ENCODE results near the gene FOLR2. TPM values are rescaled to one million over a fixed set of nuclear protein-coding genes. Genes with fewer than 3 reads are reported as not detected.
"Not testable (repeated sequence)": the region's sequence is repeated elsewhere in the genome, so short reads cannot be mapped to it uniquely, and the experiment has no call there.

FOLR2 gene
- polyA plus RNA-seq, 1 of the 3 experiments (the other 2 are of a cell fraction) = not detected

DNA sequence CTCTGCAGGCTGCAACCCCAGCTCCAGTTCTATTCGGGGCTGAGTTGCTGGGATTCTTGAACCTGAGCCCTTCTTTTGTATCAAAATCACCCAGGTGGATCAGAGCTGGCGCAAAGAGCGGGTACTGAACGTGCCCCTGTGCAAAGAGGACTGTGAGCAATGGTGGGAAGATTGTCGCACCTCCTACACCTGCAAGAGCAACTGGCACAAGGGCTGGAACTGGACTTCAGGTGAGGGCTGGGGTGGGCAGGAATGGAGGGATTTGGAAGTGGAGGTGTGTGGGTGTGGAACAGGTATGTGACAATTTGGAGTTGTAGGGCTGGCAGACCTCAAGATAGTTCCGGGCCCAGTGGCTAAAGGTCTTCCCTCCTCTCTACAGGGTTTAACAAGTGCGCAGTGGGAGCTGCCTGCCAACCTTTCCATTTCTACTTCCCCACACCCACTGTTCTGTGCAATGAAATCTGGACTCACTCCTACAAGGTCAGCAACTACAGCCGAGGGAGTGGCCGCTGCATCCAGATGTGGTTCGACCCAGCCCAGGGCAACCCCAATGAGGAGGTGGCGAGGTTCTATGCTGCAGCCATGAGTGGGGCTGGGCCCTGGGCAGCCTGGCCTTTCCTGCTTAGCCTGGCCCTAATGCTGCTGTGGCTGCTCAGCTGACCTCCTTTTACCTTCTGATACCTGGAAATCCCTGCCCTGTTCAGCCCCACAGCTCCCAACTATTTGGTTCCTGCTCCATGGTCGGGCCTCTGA, 20.9 kb upstream of the FOLR2 start:
- no peak overlapping the region for H3K4me3 ChIP-seq (ENCODE audit: low read depth in 2 of 2, low read length in 1 of 2)
- no peaks in the 10 kb centered on the region for H3K9me2 ChIP-seq
- TF ChIP-seq NFIC (IDR thresholded peaks at IDR 0.05; ENCODE audit: borderline replicate concordance) (no peak), CHD2 (IDR thresholded peaks at IDR 0.05; ENCODE audit: low read length, partially characterized antibody) (no peak), FOXM1 (IDR thresholded peaks at IDR 0.05; ENCODE audit: low read depth) (no peak), CTCF (IDR thresholded peaks at IDR 0.05) (no peak), YY1 (IDR thresholded peaks at IDR 0.05; ENCODE audit: low read depth) (no peak), USF1 (IDR thresholded peaks at IDR 0.05; ENCODE audit: borderline replicate concordance, low read depth) (no peak), FOXJ3 (CRISPR knock-in tag; IDR thresholded peaks at IDR 0.05) (no peak), TEAD4 (IDR thresholded peaks at IDR 0.05; ENCODE audit: borderline replicate concordance, insufficient read depth) (no peak), RAD21 (IDR thresholded peaks at IDR 0.05; ENCODE audit: low read length) (no peak), MEF2A (IDR thresholded peaks at IDR 0.05; ENCODE audit: borderline replicate concordance, low read depth) (no peak), TAF1 (IDR thresholded peaks at IDR 0.05; ENCODE audit: borderline replicate concordance, low read depth, low read length) (no peak), ELF1 (IDR thresholded peaks at IDR 0.05) (no peak)
- TF ChIP-seq, protein P1, sequence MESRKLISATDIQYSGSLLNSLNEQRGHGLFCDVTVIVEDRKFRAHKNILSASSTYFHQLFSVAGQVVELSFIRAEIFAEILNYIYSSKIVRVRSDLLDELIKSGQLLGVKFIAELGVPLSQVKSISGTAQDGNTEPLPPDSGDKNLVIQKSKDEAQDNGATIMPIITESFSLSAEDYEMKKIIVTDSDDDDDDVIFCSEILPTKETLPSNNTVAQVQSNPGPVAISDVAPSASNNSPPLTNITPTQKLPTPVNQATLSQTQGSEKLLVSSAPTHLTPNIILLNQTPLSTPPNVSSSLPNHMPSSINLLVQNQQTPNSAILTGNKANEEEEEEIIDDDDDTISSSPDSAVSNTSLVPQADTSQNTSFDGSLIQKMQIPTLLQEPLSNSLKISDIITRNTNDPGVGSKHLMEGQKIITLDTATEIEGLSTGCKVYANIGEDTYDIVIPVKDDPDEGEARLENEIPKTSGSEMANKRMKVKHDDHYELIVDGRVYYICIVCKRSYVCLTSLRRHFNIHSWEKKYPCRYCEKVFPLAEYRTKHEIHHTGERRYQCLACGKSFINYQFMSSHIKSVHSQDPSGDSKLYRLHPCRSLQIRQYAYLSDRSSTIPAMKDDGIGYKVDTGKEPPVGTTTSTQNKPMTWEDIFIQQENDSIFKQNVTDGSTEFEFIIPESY (IDR thresholded peaks at IDR 0.05; ENCODE audit: borderline replicate concordance, low read depth) = no peak
- TF ChIP-seq, protein P2, sequence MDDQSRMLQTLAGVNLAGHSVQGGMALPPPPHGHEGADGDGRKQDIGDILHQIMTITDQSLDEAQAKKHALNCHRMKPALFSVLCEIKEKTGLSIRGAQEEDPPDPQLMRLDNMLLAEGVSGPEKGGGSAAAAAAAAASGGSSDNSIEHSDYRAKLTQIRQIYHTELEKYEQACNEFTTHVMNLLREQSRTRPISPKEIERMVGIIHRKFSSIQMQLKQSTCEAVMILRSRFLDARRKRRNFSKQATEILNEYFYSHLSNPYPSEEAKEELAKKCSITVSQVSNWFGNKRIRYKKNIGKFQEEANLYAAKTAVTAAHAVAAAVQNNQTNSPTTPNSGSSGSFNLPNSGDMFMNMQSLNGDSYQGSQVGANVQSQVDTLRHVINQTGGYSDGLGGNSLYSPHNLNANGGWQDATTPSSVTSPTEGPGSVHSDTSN (IDR thresholded peaks at IDR 0.05) = no peak
- H3F3A ChIP-seq (replicated peaks; ENCODE audit: insufficient read depth) = peaks cover 2% of the 10 kb centered on the region
- POLR2A ChIA-PET = no interaction called here
- CTCF ChIA-PET = interaction anchor here (1.0 to 5.5 kb wide), 3 partner anchors 12 to 235 kb away, joined by 3 to 36 read pairs (median 5); no protein-coding TSS in a partner anchor
- no peak overlapping the region for H3K4me2 ChIP-seq
- H3K9me3 ChIP-seq = no peaks in the 10 kb centered on the region
- H3K27me3 ChIP-seq (ENCODE audit: insufficient read depth) = no peaks in the 10 kb centered on the region
- WGBS (ENCODE audit: low lambda C conversion rate) = 82% methylated on average over 12 of the region's 12 CpGs
- no peaks in the 10 kb centered on the region for H4K20me1 ChIP-seq (ENCODE audit: insufficient read depth)
- no peak overlapping the region for H3K9ac ChIP-seq
- H2AFZ ChIP-seq (ENCODE audit: low read depth) = no peak overlapping the region
- H3K27ac ChIP-seq (ENCODE audit: low read depth in 2 of 2, low read length in 1 of 2) = no peak overlapping the region
- no peaks in the 10 kb centered on the region for H3K36me3 ChIP-seq (replicated peaks in 1 of 2; ENCODE audit: control insufficient read depth in 1 of 2, insufficient read depth in 2 of 2, low read length in 1 of 2)
- H3K79me2 ChIP-seq (ENCODE audit: insufficient read depth) = no peaks in the 10 kb centered on the region
- DNase-seq = no peak
- H3K4me1 ChIP-seq (ENCODE audit: control insufficient read depth in 1 of 2, insufficient read depth in 2 of 2, low read depth in 1 of 2, low read length in 1 of 2) = no peaks in the 10 kb centered on the region

DNA sequence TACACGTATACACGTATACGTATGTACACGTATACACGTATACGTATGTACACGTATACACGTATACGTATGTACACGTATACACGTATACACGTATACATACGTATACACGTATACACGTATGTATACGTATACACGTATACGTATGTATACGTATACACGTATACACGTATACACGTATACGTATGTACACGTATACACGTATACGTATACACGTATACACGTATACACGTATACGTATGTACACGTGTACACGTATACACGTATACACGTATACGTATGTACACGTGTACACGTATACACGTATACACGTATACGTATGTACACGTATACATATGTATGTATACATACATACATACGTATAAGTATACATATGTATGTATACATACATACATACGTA, 15.1 kb upstream of the FOLR2 start:
- H3K9me3 ChIP-seq; H3K9ac ChIP-seq; H3K36me3 ChIP-seq (replicated peaks in 1 of 2; ENCODE audit: control insufficient read depth in 1 of 2, insufficient read depth in 2 of 2, low read length in 1 of 2); H3K4me1 ChIP-seq (ENCODE audit: control insufficient read depth in 1 of 2, insufficient read depth in 2 of 2, low read depth in 1 of 2, low read length in 1 of 2); H3K27me3 ChIP-seq (ENCODE audit: insufficient read depth); H4K20me1 ChIP-seq (ENCODE audit: insufficient read depth); H3F3A ChIP-seq (replicated peaks; ENCODE audit: insufficient read depth); POLR2A ChIA-PET; H3K27ac ChIP-seq (ENCODE audit: low read depth in 2 of 2, low read length in 1 of 2); H3K9me2 ChIP-seq; DNase-seq; H3K4me3 ChIP-seq (ENCODE audit: low read depth in 2 of 2, low read length in 1 of 2); H3K79me2 ChIP-seq (ENCODE audit: insufficient read depth); H3K4me2 ChIP-seq; H2AFZ ChIP-seq (ENCODE audit: low read depth): not testable (repeated sequence)
- CTCF ChIA-PET = interaction anchor here (1.1 kb wide), 1 partner anchor 57 kb away, joined by 3 read pairs; no protein-coding TSS in a partner anchor
- WGBS (ENCODE audit: low lambda C conversion rate) = 93% methylated on average over 43 of the region's 43 CpGs

Measured in SK-N-SH (cell line).